Glutamatergic neuron (in vitro differentiated cells): ENCODE results near the gene SNX7. TPM values are rescaled to one million over a fixed set of nuclear protein-coding genes. Genes with fewer than 3 reads are reported as not detected.
A peak's percentile ranks its signal among the peaks of the same experiment; 100 is the strongest.

Experiments
- DNase-seq: peaks from one replicate; pipeline ENCODE4 v3.0.0; 2022
- H3K27ac Mint-ChIP-seq: one replicate; pipeline ENCODE4 v1.8.0; 2020; ENCODE audit warnings: mild to moderate bottlenecking, mixed read lengths, inconsistent platforms; ENCODE audit not compliant: unreplicated experiment
- H3K27me3 Mint-ChIP-seq: one replicate; pipeline ENCODE4 v1.8.0; 2020; ENCODE audit warnings: mild to moderate bottlenecking, moderate library complexity, mixed read lengths, inconsistent platforms; ENCODE audit not compliant: unreplicated experiment
- H3K36me3 Mint-ChIP-seq: one replicate; pipeline ENCODE4 v1.8.0; 2020; ENCODE audit warnings: mild to moderate bottlenecking, mixed read lengths, inconsistent platforms; ENCODE audit not compliant: unreplicated experiment
- H3K4me1 Mint-ChIP-seq: one replicate; pipeline ENCODE4 v1.8.0; 2020; ENCODE audit warnings: mild to moderate bottlenecking, low read depth, mixed read lengths, inconsistent platforms; ENCODE audit not compliant: unreplicated experiment
- H3K4me3 Mint-ChIP-seq: one replicate; pipeline ENCODE4 v1.8.0; 2020; ENCODE audit warnings: mild to moderate bottlenecking, mixed read lengths, inconsistent platforms; ENCODE audit not compliant: unreplicated experiment
- H3K9me3 Mint-ChIP-seq: one replicate; pipeline ENCODE4 v1.8.0; 2020; ENCODE audit warnings: mild to moderate bottlenecking, moderate library complexity, mixed read lengths, inconsistent platforms; ENCODE audit not compliant: unreplicated experiment
- CTCF ChIP-seq: fragments of 200-600 bp; sonication (generic); IDR thresholded peaks from one replicate; pipeline ENCODE4 v1.5.0; 2021; ENCODE audit not compliant: partially characterized antibody, unreplicated experiment
- total RNA-seq: library from RNA; stranded (reverse); fragmentation: NEBNext Ultra II Directional; extraction: Animal tissue kit (Norgen Biotek cat#: 25700); gene quantifications from one replicate; pipeline ENCODE4 v1.2.1, GENCODE V29; 2021; ENCODE audit not compliant: unreplicated experiment

The SNX7 gene
- total RNA-seq, 1 donor from 2014 or later, result 20.3 TPM

- no peaks in the 10 kb centered on the region for H3K36me3 Mint-ChIP-seq
- peaks cover 5% of the 10 kb centered on the region for H3K9me3 Mint-ChIP-seq
- peaks cover 4% of the 10 kb centered on the region for H3K27me3 Mint-ChIP-seq
- H3K4me3 Mint-ChIP-seq, result peak overlapping the region; percentile 61
- H3K4me1 Mint-ChIP-seq, result peaks cover 20% of the 10 kb centered on the region
- no peak for TF ChIP-seq CTCF
- peak overlapping the region; percentile 79 for H3K27ac Mint-ChIP-seq
- no peak for DNase-seq
Observed at GRCh38 chr1:98669355-98670296, 8.1 kb downstream of the SNX7 start.

DNA sequence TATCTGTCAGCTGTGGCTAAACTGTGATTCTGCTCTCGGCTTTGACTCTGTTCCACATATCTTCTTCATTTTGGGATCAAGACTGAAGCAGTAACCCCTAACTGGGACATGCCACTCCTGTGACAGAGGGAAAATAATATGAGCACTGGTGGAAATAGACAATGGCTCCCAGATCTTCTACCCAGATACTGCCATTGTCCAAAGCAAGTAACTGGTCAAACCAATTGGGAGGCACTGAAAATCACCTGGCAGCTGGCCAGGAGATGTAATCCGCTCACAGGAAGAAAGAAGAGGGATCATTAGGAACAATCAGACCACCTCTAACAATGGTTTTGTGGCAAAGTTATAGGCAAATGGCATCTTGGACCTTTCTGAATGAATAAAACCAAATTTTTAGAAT lies 10.7 kb downstream of the SNX7 start:
- DNase-seq, result no peak
- Mint-ChIP-seq H3K27me3 (peaks cover 4% of the 10 kb centered on the region), H3K9me3 (peaks cover 5% of the 10 kb centered on the region), H3K4me3 (no peak overlapping the region), H3K27ac (no peak overlapping the region), H3K4me1 (peaks cover 22% of the 10 kb centered on the region), H3K36me3 (no peaks in the 10 kb centered on the region)
- no peak for TF ChIP-seq CTCF

- Mint-ChIP-seq H3K36me3 (no peaks in the 10 kb centered on the region), H3K4me3 (no peak overlapping the region), H3K27me3 (peaks cover 3% of the 10 kb centered on the region), H3K4me1 (peaks cover 14% of the 10 kb centered on the region), H3K27ac (no peak overlapping the region), H3K9me3 (peaks cover 5% of the 10 kb centered on the region)
- no peak for DNase-seq
- TF ChIP-seq CTCF, result no peak
Observed at GRCh38 chr1:98674075-98674781, 12.7 kb downstream of the SNX7 start.

DNA sequence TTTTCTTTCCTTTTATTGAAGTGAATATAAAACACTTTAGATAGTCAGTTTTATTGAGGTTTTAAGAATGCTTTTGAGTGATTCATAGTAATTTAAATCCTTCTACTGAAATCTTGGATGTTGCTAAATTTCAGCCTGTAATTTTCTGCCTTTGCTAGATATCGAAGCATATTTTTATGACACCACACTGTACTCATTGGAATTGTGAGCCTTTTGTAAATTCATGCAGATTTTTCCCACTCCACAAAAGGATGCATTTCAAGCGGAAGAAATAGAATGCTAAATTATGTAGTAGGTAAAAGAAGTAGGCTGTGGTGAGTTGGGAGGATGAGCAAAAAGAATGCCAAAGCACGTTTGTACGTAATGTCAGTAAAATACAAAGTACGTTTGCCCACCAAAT lies 13.8 kb downstream of the SNX7 start:
- TF ChIP-seq CTCF, result no peak
- peaks cover 4% of the 10 kb centered on the region for H3K9me3 Mint-ChIP-seq
- H3K27me3 Mint-ChIP-seq, result peaks cover 2% of the 10 kb centered on the region
- H3K36me3 Mint-ChIP-seq, result no peaks in the 10 kb centered on the region
- no peak for DNase-seq
- H3K4me1 Mint-ChIP-seq, result peaks cover 7% of the 10 kb centered on the region
- no peak overlapping the region for H3K4me3 Mint-ChIP-seq
- H3K27ac Mint-ChIP-seq, result peak overlapping the region; percentile 54
